ENCODE results near the gene ZYG11A.

DNA sequence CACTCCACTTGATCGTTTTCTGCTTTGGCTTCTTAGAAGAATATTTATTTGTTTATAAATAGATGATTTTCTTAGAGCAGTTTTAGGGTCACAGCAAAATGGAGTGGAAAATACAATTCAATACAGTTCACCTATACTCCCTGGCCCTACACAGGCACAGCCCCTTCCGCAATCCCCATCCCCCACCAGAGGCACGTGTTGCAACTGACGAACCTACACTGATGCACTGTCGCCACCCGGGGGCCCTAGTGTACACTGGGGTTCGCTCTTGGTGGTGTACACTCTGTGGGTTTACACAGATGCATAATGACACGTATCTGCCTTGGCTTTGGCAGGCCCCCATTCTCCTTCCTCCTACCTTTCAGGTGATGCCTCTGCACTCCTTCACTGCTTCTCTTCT lies 71.0 kb downstream of the ZYG11A start:
- TF ChIP-seq, protein P1, sequence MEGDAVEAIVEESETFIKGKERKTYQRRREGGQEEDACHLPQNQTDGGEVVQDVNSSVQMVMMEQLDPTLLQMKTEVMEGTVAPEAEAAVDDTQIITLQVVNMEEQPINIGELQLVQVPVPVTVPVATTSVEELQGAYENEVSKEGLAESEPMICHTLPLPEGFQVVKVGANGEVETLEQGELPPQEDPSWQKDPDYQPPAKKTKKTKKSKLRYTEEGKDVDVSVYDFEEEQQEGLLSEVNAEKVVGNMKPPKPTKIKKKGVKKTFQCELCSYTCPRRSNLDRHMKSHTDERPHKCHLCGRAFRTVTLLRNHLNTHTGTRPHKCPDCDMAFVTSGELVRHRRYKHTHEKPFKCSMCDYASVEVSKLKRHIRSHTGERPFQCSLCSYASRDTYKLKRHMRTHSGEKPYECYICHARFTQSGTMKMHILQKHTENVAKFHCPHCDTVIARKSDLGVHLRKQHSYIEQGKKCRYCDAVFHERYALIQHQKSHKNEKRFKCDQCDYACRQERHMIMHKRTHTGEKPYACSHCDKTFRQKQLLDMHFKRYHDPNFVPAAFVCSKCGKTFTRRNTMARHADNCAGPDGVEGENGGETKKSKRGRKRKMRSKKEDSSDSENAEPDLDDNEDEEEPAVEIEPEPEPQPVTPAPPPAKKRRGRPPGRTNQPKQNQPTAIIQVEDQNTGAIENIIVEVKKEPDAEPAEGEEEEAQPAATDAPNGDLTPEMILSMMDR (IDR thresholded peaks at IDR 0.05 in 4 of 5, conservative IDR thresholded peaks at IDR 0.05 in 1 of 5), result no peak
- TF ChIP-seq POLR2A (IDR thresholded peaks at IDR 0.05), result no peak
